Measurements from ENCODE around the gene CMTM3.
A peak's percentile ranks its signal among the peaks of the same experiment; 100 is the strongest.

The CMTM3 gene

GRCh38 chr16:66640724-66641314, 36.3 kb downstream of the CMTM3 start:
- Histone ChIP-seq H3K27me3 (no peaks in the 10 kb centered on the region), H3K9me3 (no peaks in the 10 kb centered on the region), H3K36me3 (no peaks in the 10 kb centered on the region), H3K4me3 (ENCODE audit: low read depth, low read length) (no peak overlapping the region), H3K4me1 (no peaks in the 10 kb centered on the region)
- TF ChIP-seq CTCF (IDR thresholded peaks at IDR 0.05; ENCODE audit: low read depth, low read length) = no peak
- no peak for DNase-seq

GRCh38 chr16:66641387-66641786, 36.9 kb downstream of the CMTM3 start:
- DNase-seq = no peak
- no peak for TF ChIP-seq CTCF (IDR thresholded peaks at IDR 0.05; ENCODE audit: low read depth, low read length)
- no peaks in the 10 kb centered on the region for H3K4me1 ChIP-seq
- no peaks in the 10 kb centered on the region for H3K36me3 ChIP-seq
- no peaks in the 10 kb centered on the region for H3K27me3 ChIP-seq
- no peak overlapping the region for H3K4me3 ChIP-seq (ENCODE audit: low read depth, low read length)
- H3K9me3 ChIP-seq = no peaks in the 10 kb centered on the region

- H3K27me3 ChIP-seq = no peaks in the 10 kb centered on the region
- no peaks in the 10 kb centered on the region for H3K9me3 ChIP-seq
- DNase-seq = no peak
- no peaks in the 10 kb centered on the region for H3K36me3 ChIP-seq
- TF ChIP-seq CTCF (IDR thresholded peaks at IDR 0.05; ENCODE audit: low read depth, low read length) = no peak
- H3K4me3 ChIP-seq (ENCODE audit: low read depth, low read length) = no peak overlapping the region
- H3K4me1 ChIP-seq = peaks cover 5% of the 10 kb centered on the region
These were observed 43.4 kb downstream of the CMTM3 start for GRCh38 chr16:66647866-66648265.

GRCh38 chr16:66649167-66649566, 44.7 kb downstream of the CMTM3 start:
- H3K27me3 ChIP-seq = no peaks in the 10 kb centered on the region
- peaks cover 5% of the 10 kb centered on the region for H3K4me1 ChIP-seq
- no peak for TF ChIP-seq CTCF (IDR thresholded peaks at IDR 0.05; ENCODE audit: low read depth, low read length)
- H3K9me3 ChIP-seq = no peaks in the 10 kb centered on the region
- H3K4me3 ChIP-seq (ENCODE audit: low read depth, low read length) = no peak overlapping the region
- DNase-seq = no peak
- H3K36me3 ChIP-seq = no peaks in the 10 kb centered on the region

- Histone ChIP-seq H3K9me3 (no peaks in the 10 kb centered on the region), H3K4me1 (peaks cover 5% of the 10 kb centered on the region), H3K27me3 (no peaks in the 10 kb centered on the region), H3K4me3 (ENCODE audit: low read depth, low read length) (no peak overlapping the region), H3K36me3 (no peaks in the 10 kb centered on the region)
- DNase-seq = no peak
- no peak for TF ChIP-seq CTCF (IDR thresholded peaks at IDR 0.05; ENCODE audit: low read depth, low read length)
These were observed 45.2 kb downstream of the CMTM3 start for GRCh38 chr16:66649636-66650205.

- Histone ChIP-seq H3K27me3 (no peaks in the 10 kb centered on the region), H3K4me1 (peaks cover 5% of the 10 kb centered on the region), H3K9me3 (no peaks in the 10 kb centered on the region), H3K36me3 (no peaks in the 10 kb centered on the region), H3K4me3 (ENCODE audit: low read depth, low read length) (peak overlapping the region; percentile 68)
- TF ChIP-seq CTCF (IDR thresholded peaks at IDR 0.05; ENCODE audit: low read depth, low read length) = peak; percentile 100
- DNase-seq = peak; percentile 91
These were observed 46.4 kb downstream of the CMTM3 start for GRCh38 chr16:66650707-66651473.
